ENCODE results near the gene TMEM63A. TPM values are rescaled to one million over a fixed set of nuclear protein-coding genes. Genes with fewer than 3 reads are reported as not detected.

TMEM63A gene
- total and polyA plus RNA-seq, 5 donors from 2014 or later, result 66.9 to 454 (median 70.3) TPM

- Mint-ChIP-seq H3K27ac (peak overlapping the region; percentile 66 to 90 (median 85)), H3K9me3 (no peaks in the 10 kb centered on the region), H3K36me3 (peaks cover 51% of the 10 kb centered on the region), H3K4me1 (peaks cover 6 to 89% (median 57%) of the 10 kb centered on the region in 4 donors), H3K27me3 (no peaks in the 10 kb centered on the region), H3K4me3 (peak overlapping the region; percentile 4 to 100 (median 37))
- Histone ChIP-seq H3K27me3 (ENCODE audit: control insufficient read depth, insufficient read depth, low read length) (no peaks in the 10 kb centered on the region), H3K9me3 (ENCODE audit: control insufficient read depth in 2 of 2, low read length in 2 of 2) (no peaks in the 10 kb centered on the region), H3K36me3 (ENCODE audit: control insufficient read depth, insufficient read depth, low read length) (peaks cover 86% of the 10 kb centered on the region), H3K27ac (ENCODE audit: insufficient read depth, low read length, poor library complexity, severe bottlenecking) (peak overlapping the region; percentile 53), H3K4me3 (ENCODE audit: low read depth, low read length) (no peak overlapping the region), H3K4me1 (ENCODE audit: control insufficient read depth, insufficient read depth, low read length, poor library complexity, severe bottlenecking) (peaks cover 60% of the 10 kb centered on the region)
- no peak for DNase-seq
- ATAC-seq (ENCODE audit: low read depth in 2 of 2), result no peak
Observed at GRCh38 chr1:225875044-225875815, 7.0 kb downstream of the TMEM63A start.

GRCh38 chr1:225874431-225874830, 7.7 kb downstream of the TMEM63A start:
- peaks cover 52% of the 10 kb centered on the region for H3K4me1 ChIP-seq (ENCODE audit: control insufficient read depth, insufficient read depth, low read length, poor library complexity, severe bottlenecking)
- DNase-seq, result no peak
- H3K9me3 ChIP-seq (ENCODE audit: control insufficient read depth in 2 of 2, low read length in 2 of 2), result no peaks in the 10 kb centered on the region
- no peak for ATAC-seq (ENCODE audit: low read depth in 2 of 2)
- peaks cover 47% of the 10 kb centered on the region for H3K36me3 Mint-ChIP-seq
- H3K36me3 ChIP-seq (ENCODE audit: control insufficient read depth, insufficient read depth, low read length), result peaks cover 91% of the 10 kb centered on the region
- H3K27ac ChIP-seq (ENCODE audit: insufficient read depth, low read length, poor library complexity, severe bottlenecking), result no peak overlapping the region
- no peak overlapping the region for H3K4me3 ChIP-seq (ENCODE audit: low read depth, low read length)
- H3K9me3 Mint-ChIP-seq, result no peaks in the 10 kb centered on the region
- H3K4me3 Mint-ChIP-seq, result peak overlapping the region in 1 of 4 donors; percentile 100
- H3K4me1 Mint-ChIP-seq, result peaks cover 6 to 81% (median 51%) of the 10 kb centered on the region in 4 donors
- H3K27ac Mint-ChIP-seq, result peak overlapping the region; percentile 62 to 90 (median 89)
- no peaks in the 10 kb centered on the region for H3K27me3 Mint-ChIP-seq
- no peaks in the 10 kb centered on the region for H3K27me3 ChIP-seq (ENCODE audit: control insufficient read depth, insufficient read depth, low read length)

- no peak for DNase-seq
- Mint-ChIP-seq H3K9me3 (no peaks in the 10 kb centered on the region), H3K27ac (peak overlapping the region in 2 of 3 donors; percentile 89 to 90), H3K36me3 (peaks cover 47% of the 10 kb centered on the region), H3K27me3 (no peaks in the 10 kb centered on the region), H3K4me3 (peak overlapping the region in 2 of 4 donors; percentile 41 to 100), H3K4me1 (peaks cover 6 to 76% (median 46%) of the 10 kb centered on the region in 4 donors)
- Histone ChIP-seq H3K36me3 (ENCODE audit: control insufficient read depth, insufficient read depth, low read length) (peaks cover 93% of the 10 kb centered on the region), H3K4me3 (ENCODE audit: low read depth, low read length) (no peak overlapping the region), H3K27me3 (ENCODE audit: control insufficient read depth, insufficient read depth, low read length) (no peaks in the 10 kb centered on the region), H3K9me3 (ENCODE audit: control insufficient read depth in 2 of 2, low read length in 2 of 2) (no peaks in the 10 kb centered on the region), H3K4me1 (ENCODE audit: control insufficient read depth, insufficient read depth, low read length, poor library complexity, severe bottlenecking) (peaks cover 42% of the 10 kb centered on the region), H3K27ac (ENCODE audit: insufficient read depth, low read length, poor library complexity, severe bottlenecking) (no peak overlapping the region)
- ATAC-seq (ENCODE audit: low read depth in 2 of 2), result no peak
Observed at GRCh38 chr1:225873281-225873850, 8.8 kb downstream of the TMEM63A start.

GRCh38 chr1:225872075-225872430, 10.1 kb downstream of the TMEM63A start:
- peak overlapping the region; percentile 26 to 75 (median 59) for H3K27ac Mint-ChIP-seq
- DNase-seq (no peak), ATAC-seq (ENCODE audit: low read depth in 2 of 2) (no peak)
- H3K4me1 Mint-ChIP-seq, result peaks cover 6 to 74% (median 42%) of the 10 kb centered on the region in 4 donors
- no peaks in the 10 kb centered on the region for H3K27me3 ChIP-seq (ENCODE audit: control insufficient read depth, insufficient read depth, low read length)
- H3K27me3 Mint-ChIP-seq, result no peaks in the 10 kb centered on the region
- H3K4me3 ChIP-seq (ENCODE audit: low read depth, low read length), result no peak overlapping the region
- peak overlapping the region in 1 of 4 donors; percentile 31 for H3K4me3 Mint-ChIP-seq
- peak overlapping the region; percentile 34 for H3K27ac ChIP-seq (ENCODE audit: insufficient read depth, low read length, poor library complexity, severe bottlenecking)
- peaks cover 45% of the 10 kb centered on the region for H3K36me3 Mint-ChIP-seq
- peaks cover 39% of the 10 kb centered on the region for H3K4me1 ChIP-seq (ENCODE audit: control insufficient read depth, insufficient read depth, low read length, poor library complexity, severe bottlenecking)
- H3K36me3 ChIP-seq (ENCODE audit: control insufficient read depth, insufficient read depth, low read length), result peaks cover 92% of the 10 kb centered on the region
- H3K9me3 ChIP-seq (ENCODE audit: control insufficient read depth in 2 of 2, low read length in 2 of 2), result no peaks in the 10 kb centered on the region
- no peaks in the 10 kb centered on the region for H3K9me3 Mint-ChIP-seq

GRCh38 chr1:225871359-225872074, 10.7 kb downstream of the TMEM63A start:
- Histone ChIP-seq H3K36me3 (ENCODE audit: control insufficient read depth, insufficient read depth, low read length) (peaks cover 92% of the 10 kb centered on the region), H3K4me3 (ENCODE audit: low read depth, low read length) (no peak overlapping the region), H3K9me3 (ENCODE audit: control insufficient read depth in 2 of 2, low read length in 2 of 2) (no peaks in the 10 kb centered on the region), H3K27ac (ENCODE audit: insufficient read depth, low read length, poor library complexity, severe bottlenecking) (no peak overlapping the region), H3K4me1 (ENCODE audit: control insufficient read depth, insufficient read depth, low read length, poor library complexity, severe bottlenecking) (peaks cover 39% of the 10 kb centered on the region), H3K27me3 (ENCODE audit: control insufficient read depth, insufficient read depth, low read length) (no peaks in the 10 kb centered on the region)
- DNase-seq (peak in 1 of 3 donors; percentile 45), ATAC-seq (ENCODE audit: low read depth in 2 of 2) (peak in 1 of 2 donors; percentile 31)
- Mint-ChIP-seq H3K36me3 (peaks cover 47% of the 10 kb centered on the region), H3K4me1 (peaks cover 6 to 74% (median 43%) of the 10 kb centered on the region in 4 donors), H3K27me3 (no peaks in the 10 kb centered on the region), H3K4me3 (peak overlapping the region in 2 of 4 donors; percentile 15 to 31), H3K27ac (peak overlapping the region; percentile 26 to 75 (median 59)), H3K9me3 (no peaks in the 10 kb centered on the region)

DNA sequence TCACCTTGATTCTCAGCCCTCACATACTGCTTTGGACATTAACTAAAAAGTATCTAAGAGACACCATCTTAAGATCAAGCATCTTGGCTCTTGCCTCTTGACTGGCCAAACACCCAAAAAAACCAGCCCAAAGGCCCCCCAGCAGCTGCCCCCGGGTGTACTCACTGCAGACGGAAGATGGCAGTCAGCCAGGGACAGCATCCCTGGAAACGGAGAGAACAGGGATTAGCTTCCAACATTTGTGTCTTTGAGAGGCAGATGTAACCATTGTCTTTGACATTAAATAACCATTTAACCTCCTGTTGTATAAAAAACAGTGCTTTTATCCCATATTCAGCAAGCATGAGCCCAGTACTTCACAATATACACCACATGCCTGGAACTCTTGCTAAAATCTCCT, 11.3 kb downstream of the TMEM63A start:
- H3K4me1 ChIP-seq (ENCODE audit: control insufficient read depth, insufficient read depth, low read length, poor library complexity, severe bottlenecking), result peaks cover 39% of the 10 kb centered on the region
- H3K27me3 Mint-ChIP-seq, result no peaks in the 10 kb centered on the region
- H3K9me3 Mint-ChIP-seq, result no peaks in the 10 kb centered on the region
- H3K27ac ChIP-seq (ENCODE audit: insufficient read depth, low read length, poor library complexity, severe bottlenecking), result no peak overlapping the region
- ATAC-seq (ENCODE audit: low read depth in 2 of 2) (no peak), DNase-seq (no peak)
- no peaks in the 10 kb centered on the region for H3K9me3 ChIP-seq (ENCODE audit: control insufficient read depth in 2 of 2, low read length in 2 of 2)
- H3K4me3 Mint-ChIP-seq, result peak overlapping the region in 1 of 4 donors; percentile 15
- peaks cover 92% of the 10 kb centered on the region for H3K36me3 ChIP-seq (ENCODE audit: control insufficient read depth, insufficient read depth, low read length)
- no peaks in the 10 kb centered on the region for H3K27me3 ChIP-seq (ENCODE audit: control insufficient read depth, insufficient read depth, low read length)
- H3K4me1 Mint-ChIP-seq, result peaks cover 12 to 74% (median 44%) of the 10 kb centered on the region in 4 donors
- peaks cover 47% of the 10 kb centered on the region for H3K36me3 Mint-ChIP-seq
- H3K27ac Mint-ChIP-seq, result peak overlapping the region in 2 of 3 donors; percentile 55 to 75
- H3K4me3 ChIP-seq (ENCODE audit: low read depth, low read length), result no peak overlapping the region

DNA sequence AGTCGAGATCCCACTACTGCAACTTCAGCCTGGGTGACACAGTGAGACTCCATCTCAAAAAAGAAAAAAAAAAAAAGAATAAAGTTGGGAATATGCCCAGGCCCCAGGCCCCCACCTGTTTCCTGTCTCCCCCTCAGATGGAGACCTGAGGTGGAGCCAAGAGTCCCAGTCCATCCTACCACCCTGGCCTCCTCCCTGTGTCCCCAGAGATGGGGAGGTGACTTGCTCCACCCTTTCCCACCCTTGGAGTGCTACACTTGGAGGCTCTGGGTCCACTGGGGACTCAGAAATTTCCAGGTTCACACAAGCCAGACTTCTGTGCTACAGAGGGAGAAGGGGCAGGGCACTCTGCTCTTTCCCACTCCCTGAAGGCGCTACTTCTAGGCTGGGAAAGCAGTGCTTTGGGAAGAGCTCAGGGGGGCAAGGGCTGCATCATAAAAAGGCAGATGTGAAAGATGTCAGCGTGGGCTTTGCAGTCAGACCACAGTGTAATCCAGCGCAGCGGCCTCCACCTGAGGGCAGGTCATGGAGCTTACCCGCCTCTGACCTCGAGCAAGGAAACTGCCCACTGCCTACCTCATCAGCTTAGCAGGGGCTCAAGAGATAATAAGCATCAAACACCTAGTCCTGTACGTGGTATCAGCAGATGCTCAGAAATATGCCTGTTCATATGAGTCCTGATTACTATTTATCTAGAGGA, 13.4 kb downstream of the TMEM63A start:
- H3K9me3 Mint-ChIP-seq, result no peaks in the 10 kb centered on the region
- H3K27ac Mint-ChIP-seq, result peak overlapping the region in 2 of 3 donors; percentile 23 to 24
- DNase-seq, result no peak
- no peak for ATAC-seq (ENCODE audit: low read depth in 2 of 2)
- H3K27me3 Mint-ChIP-seq, result no peaks in the 10 kb centered on the region
- Histone ChIP-seq H3K27me3 (ENCODE audit: control insufficient read depth, insufficient read depth, low read length) (no peaks in the 10 kb centered on the region), H3K4me1 (ENCODE audit: control insufficient read depth, insufficient read depth, low read length, poor library complexity, severe bottlenecking) (peaks cover 36% of the 10 kb centered on the region), H3K36me3 (ENCODE audit: control insufficient read depth, insufficient read depth, low read length) (peaks cover 94% of the 10 kb centered on the region), H3K9me3 (ENCODE audit: control insufficient read depth in 2 of 2, low read length in 2 of 2) (no peaks in the 10 kb centered on the region), H3K27ac (ENCODE audit: insufficient read depth, low read length, poor library complexity, severe bottlenecking) (peak overlapping the region; percentile 29), H3K4me3 (ENCODE audit: low read depth, low read length) (no peak overlapping the region)
- no peak overlapping the region for H3K4me3 Mint-ChIP-seq
- peaks cover 7 to 71% (median 46%) of the 10 kb centered on the region in 4 donors for H3K4me1 Mint-ChIP-seq
- peaks cover 48% of the 10 kb centered on the region for H3K36me3 Mint-ChIP-seq
